ENCODE measurements around the gene TRAF6.

DNA sequence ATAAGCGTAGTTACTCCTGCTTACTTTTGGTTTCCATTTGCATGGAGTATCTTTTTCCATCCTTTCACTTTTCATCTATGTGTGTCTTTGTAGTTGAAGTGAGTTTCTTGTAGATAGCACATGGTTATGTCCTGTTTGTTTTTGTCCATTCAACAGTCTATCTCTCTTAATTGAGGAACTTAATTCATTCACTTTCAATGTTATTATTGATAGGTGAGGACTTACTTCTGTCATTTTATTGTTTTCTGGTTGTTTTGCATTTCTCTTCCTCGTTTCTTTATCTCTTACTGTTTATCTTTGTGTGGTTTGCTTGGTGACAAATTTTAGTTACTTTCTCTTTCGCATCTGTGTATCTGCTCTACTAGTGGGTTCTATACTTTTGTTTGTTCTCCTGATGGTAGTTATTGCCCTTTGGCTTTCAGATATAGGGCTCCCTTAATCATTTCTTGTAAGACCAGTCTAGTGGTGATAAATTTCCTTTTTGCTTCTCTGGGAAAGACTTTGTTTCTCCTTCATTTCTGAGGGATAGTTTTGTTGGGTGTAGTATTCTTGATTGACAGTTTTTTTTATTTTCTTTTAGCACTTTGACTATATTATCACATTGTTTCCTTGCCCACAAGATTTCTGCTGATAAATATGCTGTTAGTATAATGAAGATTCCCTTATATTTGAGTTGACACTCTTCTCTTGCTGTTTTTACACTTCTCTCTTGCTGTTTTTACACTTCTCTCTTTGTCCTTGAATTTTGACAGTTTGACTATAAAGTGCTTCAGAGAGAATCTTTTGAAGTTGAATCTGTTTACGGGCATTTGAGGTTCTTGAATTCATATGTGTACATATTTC, 48.7 kb upstream of the TRAF6 start:
- TF ChIP-seq, protein P1, sequence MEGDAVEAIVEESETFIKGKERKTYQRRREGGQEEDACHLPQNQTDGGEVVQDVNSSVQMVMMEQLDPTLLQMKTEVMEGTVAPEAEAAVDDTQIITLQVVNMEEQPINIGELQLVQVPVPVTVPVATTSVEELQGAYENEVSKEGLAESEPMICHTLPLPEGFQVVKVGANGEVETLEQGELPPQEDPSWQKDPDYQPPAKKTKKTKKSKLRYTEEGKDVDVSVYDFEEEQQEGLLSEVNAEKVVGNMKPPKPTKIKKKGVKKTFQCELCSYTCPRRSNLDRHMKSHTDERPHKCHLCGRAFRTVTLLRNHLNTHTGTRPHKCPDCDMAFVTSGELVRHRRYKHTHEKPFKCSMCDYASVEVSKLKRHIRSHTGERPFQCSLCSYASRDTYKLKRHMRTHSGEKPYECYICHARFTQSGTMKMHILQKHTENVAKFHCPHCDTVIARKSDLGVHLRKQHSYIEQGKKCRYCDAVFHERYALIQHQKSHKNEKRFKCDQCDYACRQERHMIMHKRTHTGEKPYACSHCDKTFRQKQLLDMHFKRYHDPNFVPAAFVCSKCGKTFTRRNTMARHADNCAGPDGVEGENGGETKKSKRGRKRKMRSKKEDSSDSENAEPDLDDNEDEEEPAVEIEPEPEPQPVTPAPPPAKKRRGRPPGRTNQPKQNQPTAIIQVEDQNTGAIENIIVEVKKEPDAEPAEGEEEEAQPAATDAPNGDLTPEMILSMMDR (IDR thresholded peaks at IDR 0.05 in 2 of 3, conservative IDR thresholded peaks at IDR 0.05 in 1 of 3; ENCODE audit: control insufficient read depth in 2 of 3, extremely low read depth in 1 of 3, insufficient read depth in 1 of 3, low read depth in 3 of 3, low read length in 3 of 3), result no peak
- TF ChIP-seq RAD21 (IDR thresholded peaks at IDR 0.05; ENCODE audit: insufficient read depth, low read depth, low read length) (no peak), SP1 (IDR thresholded peaks at IDR 0.05; ENCODE audit: low read depth, low read length) (no peak), POLR2AphosphoS5 (IDR thresholded peaks at IDR 0.05; ENCODE audit: low read length) (no peak)
- TF ChIP-seq, protein P2, sequence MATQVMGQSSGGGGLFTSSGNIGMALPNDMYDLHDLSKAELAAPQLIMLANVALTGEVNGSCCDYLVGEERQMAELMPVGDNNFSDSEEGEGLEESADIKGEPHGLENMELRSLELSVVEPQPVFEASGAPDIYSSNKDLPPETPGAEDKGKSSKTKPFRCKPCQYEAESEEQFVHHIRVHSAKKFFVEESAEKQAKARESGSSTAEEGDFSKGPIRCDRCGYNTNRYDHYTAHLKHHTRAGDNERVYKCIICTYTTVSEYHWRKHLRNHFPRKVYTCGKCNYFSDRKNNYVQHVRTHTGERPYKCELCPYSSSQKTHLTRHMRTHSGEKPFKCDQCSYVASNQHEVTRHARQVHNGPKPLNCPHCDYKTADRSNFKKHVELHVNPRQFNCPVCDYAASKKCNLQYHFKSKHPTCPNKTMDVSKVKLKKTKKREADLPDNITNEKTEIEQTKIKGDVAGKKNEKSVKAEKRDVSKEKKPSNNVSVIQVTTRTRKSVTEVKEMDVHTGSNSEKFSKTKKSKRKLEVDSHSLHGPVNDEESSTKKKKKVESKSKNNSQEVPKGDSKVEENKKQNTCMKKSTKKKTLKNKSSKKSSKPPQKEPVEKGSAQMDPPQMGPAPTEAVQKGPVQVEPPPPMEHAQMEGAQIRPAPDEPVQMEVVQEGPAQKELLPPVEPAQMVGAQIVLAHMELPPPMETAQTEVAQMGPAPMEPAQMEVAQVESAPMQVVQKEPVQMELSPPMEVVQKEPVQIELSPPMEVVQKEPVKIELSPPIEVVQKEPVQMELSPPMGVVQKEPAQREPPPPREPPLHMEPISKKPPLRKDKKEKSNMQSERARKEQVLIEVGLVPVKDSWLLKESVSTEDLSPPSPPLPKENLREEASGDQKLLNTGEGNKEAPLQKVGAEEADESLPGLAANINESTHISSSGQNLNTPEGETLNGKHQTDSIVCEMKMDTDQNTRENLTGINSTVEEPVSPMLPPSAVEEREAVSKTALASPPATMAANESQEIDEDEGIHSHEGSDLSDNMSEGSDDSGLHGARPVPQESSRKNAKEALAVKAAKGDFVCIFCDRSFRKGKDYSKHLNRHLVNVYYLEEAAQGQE (IDR thresholded peaks at IDR 0.05; ENCODE audit: low read depth, low read length), result no peak
